B cell (primary cell): ENCODE data around the gene TTC34. TPM values are rescaled to one million over a fixed set of nuclear protein-coding genes. Genes with fewer than 3 reads are reported as not detected.

Experiments used
- ATAC-seq: fragments of 200-7000 bp; cut with Tn5 transposase; one replicate; pipeline ENCODE4 v1.10.0; 2021; ENCODE audit warnings: low read depth, mild to moderate bottlenecking, moderate number of reproducible peaks, moderate library complexity
- CTCF ChIA-PET: fragments of 350-600 bp; sonication (Branson Sonifier 250); formaldehyde crosslinking; loops from one replicate; lab custom pipeline; 2021; ENCODE audit warnings: antibody characterized with exemption, inconsistent platforms; lab: Charles Lee
- POLR2A ChIA-PET: fragments of 350-600 bp; sonication (Branson Sonifier 250); formaldehyde crosslinking; loops from one replicate; lab custom pipeline; 2021; ENCODE audit warnings: antibody characterized with exemption; lab: Charles Lee
- DNase-seq: peaks from one replicate; pipeline ENCODE4 v3.0.0; 2013
- H2AFZ ChIP-seq: 2 replicates; pipeline ENCODE4 v1.6.1; 2012; ENCODE audit warnings: mild to moderate bottlenecking, low read depth, low read length; ENCODE audit not compliant: insufficient read depth, poor library complexity, severe bottlenecking
- H3K27ac ChIP-seq, 2 donors: 1 replicate in 1 of 2; 2 replicates in 1 of 2; pipeline ENCODE4 v1.5.1; 2012 to 2013; ENCODE audit warnings: low read length in 2 of 2, mild to moderate bottlenecking in 2 of 2, moderate library complexity in 1 of 2
- H3K27me3 ChIP-seq, 4 experiments: fragments of 200-600 bp in 1 of 4; sonication (generic) in 1 of 4; replicated peaks in 1 of 4; 1 replicate in 2 of 4; 2 replicates in 2 of 4; pipeline versions ENCODE4 v1.6.1 to v1.7.0; 2013 to 2016; ENCODE audit warnings: low read length in 3 of 4, mild to moderate bottlenecking in 2 of 4, mixed read lengths in 1 of 4, moderate library complexity in 1 of 4; ENCODE audit not compliant: insufficient read depth in 4 of 4, control insufficient read depth in 3 of 4; ENCODE audit errors: control extremely low read depth in 1 of 4
- H3K36me3 ChIP-seq, 2 experiments: replicated peaks in 1 of 2; 1 replicate in 1 of 2; 2 replicates in 1 of 2; pipeline versions ENCODE4 v1.6.1 to v1.7.1; 2013; ENCODE audit warnings: low read length in 1 of 2; ENCODE audit not compliant: insufficient read depth in 2 of 2, control insufficient read depth in 1 of 2; ENCODE audit errors: control extremely low read depth in 1 of 2, extremely low read depth in 1 of 2
- H3K4me1 ChIP-seq, 2 donors: fragments of 200-600 bp in 1 of 2; sonication (generic) in 1 of 2; 1 replicate in 1 of 2; 2 replicates in 1 of 2; pipeline versions ENCODE4 v1.5.1 to v1.6.1; 2013 to 2017; ENCODE audit warnings: low read length in 2 of 2; ENCODE audit not compliant: control insufficient read depth in 2 of 2, insufficient read depth in 2 of 2
- H3K4me2 ChIP-seq: replicated peaks from 2 replicates; pipeline ENCODE3; 2012; ENCODE audit warnings: mild to moderate bottlenecking, low read depth, low read length; ENCODE audit not compliant: poor library complexity, severe bottlenecking
- H3K4me3 ChIP-seq, 5 experiments: fragments of 200-600 bp in 1 of 5; sonication (generic) in 1 of 5; 1 replicate in 3 of 5; 2 replicates in 2 of 5; pipeline versions ENCODE4 v1.5.1 to v1.7.0; 2011 to 2016; ENCODE audit warnings: low read length in 4 of 5, mild to moderate bottlenecking in 4 of 5, low read depth in 2 of 5, control low read depth in 1 of 5, moderate library complexity in 1 of 5; ENCODE audit not compliant: insufficient read depth in 1 of 5; ENCODE audit errors: control extremely low read depth in 1 of 5, extremely low read depth in 1 of 5
- H3K79me2 ChIP-seq: fragments of 200-600 bp; sonication (generic); one replicate; pipeline ENCODE4 v1.6.0; 2016; ENCODE audit warnings: low read length; ENCODE audit not compliant: control insufficient read depth, insufficient read depth
- H3K9ac ChIP-seq: fragments of 200-600 bp; sonication (generic); 2 replicates; pipeline ENCODE4 v1.6.1; 2017; ENCODE audit warnings: mild to moderate bottlenecking, low read length, moderate library complexity
- H3K9me3 ChIP-seq, 3 donors: one replicate each; pipeline versions ENCODE4 v1.6.1 to v1.7.1; 2013; ENCODE audit warnings: low read length in 2 of 3; ENCODE audit not compliant: control insufficient read depth in 2 of 3, insufficient read depth in 1 of 3; ENCODE audit errors: control extremely low read depth in 1 of 3
- H4K20me1 ChIP-seq: 2 replicates; pipeline ENCODE4 v1.6.0; 2012; ENCODE audit warnings: mild to moderate bottlenecking, low read length; ENCODE audit not compliant: insufficient read depth, control insufficient read depth, poor library complexity, severe bottlenecking
- H3K27ac Mint-ChIP-seq: one replicate; pipeline ENCODE4 v1.8.0; 2021; ENCODE audit warnings: mixed read lengths
- H3K27me3 Mint-ChIP-seq: one replicate; pipeline ENCODE4 v1.8.0; 2021; ENCODE audit warnings: mixed read lengths
- H3K4me1 Mint-ChIP-seq: one replicate; pipeline ENCODE4 v1.8.0; 2021; ENCODE audit warnings: mixed read lengths
- H3K4me3 Mint-ChIP-seq: one replicate; pipeline ENCODE4 v1.8.0; 2021; ENCODE audit warnings: mixed read lengths
- H3K9me3 Mint-ChIP-seq: one replicate; pipeline ENCODE4 v1.8.0; 2022; ENCODE audit warnings: mixed read lengths; ENCODE audit not compliant: insufficient read depth
- EZH2 ChIP-seq: IDR thresholded peaks from 2 replicates; pipeline ENCODE4 v1.6.1; 2012; ENCODE audit warnings: borderline replicate concordance, low read depth, mild to moderate bottlenecking, moderate library complexity, low read length; ENCODE audit not compliant: insufficient read depth, poor library complexity, severe bottlenecking
- WGBS: methylation state at CpG from one replicate; pipeline ENCODE4 v1.1.5; 2013; ENCODE audit warnings: missing lambda C conversion rate; ENCODE audit not compliant: insufficient coverage; 5-methylcytosine and 5-hydroxymethylcytosine counted together
- intact Hi-C: fragments of 100-400 bp; cut with micrococcal nuclease; formaldehyde crosslinking; loops from one replicate; pipeline ENCODE4 v1.10.0; 2022
- polyA plus RNA-seq: library from polyadenylated mRNA; depleted of rRNA; stranded (reverse); fragments of >200 nt; gene quantifications from 2 replicates; pipeline ENCODE4 v1.2.3, GENCODE V29; 2012
- total RNA-seq, 2 donors: library from RNA; stranded (reverse); fragments of 120-200 nt in 1 of 2; gene quantifications; 1 replicate in 1 of 2; 2 replicates in 1 of 2; pipeline versions ENCODE4 v1.2.3 to v1.2.4, GENCODE V29; 2013 to 2022
- TF ChIP-seq, protein P1 (sequence below): fragments of 200-600 bp; IDR thresholded peaks from one replicate; pipeline ENCODE4 v1.8.0; 2022; ENCODE audit warnings: antibody characterized with exemption, mild to moderate bottlenecking

The TTC34 gene
- total and polyA plus RNA-seq, 2 donors (not counting 1 experiment from before 2014, with no cell fraction given) = 2.1 to 8.1 TPM

DNA sequence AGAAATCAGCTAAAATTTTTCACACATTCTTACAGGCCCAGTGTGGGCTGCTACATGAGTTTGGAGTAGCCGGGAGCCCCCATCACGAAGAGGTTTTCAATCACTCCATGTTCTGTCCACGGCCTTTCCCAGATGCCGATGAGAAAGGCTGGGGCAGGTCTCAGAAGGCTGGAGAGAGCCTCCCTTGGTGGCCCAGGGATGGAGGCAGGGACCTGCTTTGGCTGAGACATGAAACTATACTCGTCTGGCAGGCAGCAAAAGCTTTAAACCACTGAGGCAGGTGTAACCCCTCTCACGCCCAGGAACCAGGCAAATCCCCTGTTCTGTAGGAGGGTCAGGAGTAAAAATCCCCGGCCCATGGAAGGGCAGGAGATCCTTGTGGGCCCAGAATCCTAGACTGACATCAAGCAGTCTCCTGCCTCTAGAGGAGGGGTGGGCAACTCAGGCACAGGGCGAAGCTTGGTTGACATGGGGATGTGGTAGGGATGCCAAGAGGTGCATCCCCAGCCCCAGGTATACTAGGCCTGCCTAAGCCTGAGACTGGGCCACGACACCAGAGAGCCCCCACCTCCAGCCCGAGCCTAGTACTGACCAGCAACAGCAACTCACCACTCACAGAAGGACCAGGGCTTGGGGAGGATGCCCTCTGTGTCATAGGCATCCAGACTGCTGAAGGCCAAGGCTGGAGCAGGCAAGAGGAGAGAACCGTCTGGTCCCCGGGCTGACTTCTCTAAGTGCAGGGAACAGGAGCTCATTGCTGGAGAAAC, 177.7 kb downstream of the TTC34 start:
- peaks cover 3% of the 10 kb centered on the region for H3K4me1 Mint-ChIP-seq

DNA sequence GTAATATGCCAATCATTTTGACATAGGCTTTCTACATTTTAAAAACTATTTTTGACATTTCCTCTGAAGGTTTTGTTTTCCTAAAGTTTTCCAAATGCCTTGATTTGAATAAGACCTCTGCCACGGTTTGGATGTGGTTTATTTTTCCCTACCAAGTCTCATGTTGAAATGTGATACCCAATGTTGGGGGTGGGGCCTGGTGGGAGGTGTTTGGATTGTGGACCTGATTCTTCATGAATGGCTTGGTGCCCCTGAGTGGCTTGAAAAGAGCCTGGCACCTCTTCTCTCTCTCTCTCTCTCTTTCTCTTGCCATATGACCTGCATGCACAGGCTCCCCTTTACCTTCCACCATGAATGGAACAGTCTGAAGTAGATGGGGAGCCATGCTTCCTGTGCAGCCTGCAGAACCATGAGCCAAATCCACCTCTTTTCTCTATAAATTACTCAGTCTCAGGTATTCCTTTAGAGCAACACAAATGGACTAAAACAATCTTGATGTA, 183.5 kb downstream of the TTC34 start:
- Histone ChIP-seq H3K27me3 (peaks cover 0 to 13% (median 4%) of the 10 kb centered on the region in 4 experiments), H3K36me3 (no peaks in the 10 kb centered on the region), H3K4me3 (no peak overlapping the region), H3K79me2 (no peaks in the 10 kb centered on the region), H2AFZ (no peak overlapping the region), H4K20me1 (no peaks in the 10 kb centered on the region), H3K9ac (no peak overlapping the region), H3K4me1 (no peaks in the 10 kb centered on the region), H3K9me3 (peaks cover 6 to 35% (median 17%) of the 10 kb centered on the region in 3 donors), H3K27ac (no peak overlapping the region), H3K4me2 (no peak overlapping the region)
- POLR2A ChIA-PET = no interaction called here
- no peak overlapping the region for H3K27ac Mint-ChIP-seq
- ATAC-seq (no peak), DNase-seq (no peak)
- peaks cover 17% of the 10 kb centered on the region for H3K9me3 Mint-ChIP-seq
- no peaks in the 10 kb centered on the region for H3K4me1 Mint-ChIP-seq
- 0% methylated on average over 1 of the region's 1 CpG for WGBS
- peaks cover 40% of the 10 kb centered on the region for H3K27me3 Mint-ChIP-seq
- TF ChIP-seq, protein P1, sequence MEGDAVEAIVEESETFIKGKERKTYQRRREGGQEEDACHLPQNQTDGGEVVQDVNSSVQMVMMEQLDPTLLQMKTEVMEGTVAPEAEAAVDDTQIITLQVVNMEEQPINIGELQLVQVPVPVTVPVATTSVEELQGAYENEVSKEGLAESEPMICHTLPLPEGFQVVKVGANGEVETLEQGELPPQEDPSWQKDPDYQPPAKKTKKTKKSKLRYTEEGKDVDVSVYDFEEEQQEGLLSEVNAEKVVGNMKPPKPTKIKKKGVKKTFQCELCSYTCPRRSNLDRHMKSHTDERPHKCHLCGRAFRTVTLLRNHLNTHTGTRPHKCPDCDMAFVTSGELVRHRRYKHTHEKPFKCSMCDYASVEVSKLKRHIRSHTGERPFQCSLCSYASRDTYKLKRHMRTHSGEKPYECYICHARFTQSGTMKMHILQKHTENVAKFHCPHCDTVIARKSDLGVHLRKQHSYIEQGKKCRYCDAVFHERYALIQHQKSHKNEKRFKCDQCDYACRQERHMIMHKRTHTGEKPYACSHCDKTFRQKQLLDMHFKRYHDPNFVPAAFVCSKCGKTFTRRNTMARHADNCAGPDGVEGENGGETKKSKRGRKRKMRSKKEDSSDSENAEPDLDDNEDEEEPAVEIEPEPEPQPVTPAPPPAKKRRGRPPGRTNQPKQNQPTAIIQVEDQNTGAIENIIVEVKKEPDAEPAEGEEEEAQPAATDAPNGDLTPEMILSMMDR = no peak
- TF ChIP-seq EZH2 = no peak
- intact Hi-C loops = no loop called here
- CTCF ChIA-PET = no interaction called here
- H3K4me3 Mint-ChIP-seq = no peak overlapping the region

More for the DNA sequence above, 177.7 kb downstream of the TTC34 start:
- no peak for TF ChIP-seq EZH2
- TF ChIP-seq, protein P1 = no peak
- CTCF ChIA-PET = no interaction called here
- Histone ChIP-seq H3K27ac (no peak overlapping the region), H3K79me2 (no peaks in the 10 kb centered on the region), H3K9ac (no peak overlapping the region), H3K27me3 (peaks cover 0 to 35% (median 22%) of the 10 kb centered on the region in 4 experiments), H4K20me1 (no peaks in the 10 kb centered on the region), H3K4me2 (no peak overlapping the region), H3K4me3 (no peak overlapping the region), H3K9me3 (peaks cover 2 to 25% (median 8%) of the 10 kb centered on the region in 3 donors), H3K4me1 (peaks cover 9 to 11% of the 10 kb centered on the region in 2 donors), H3K36me3 (no peaks in the 10 kb centered on the region), H2AFZ (no peak overlapping the region)
- DNase-seq (no peak), ATAC-seq (no peak)
- Mint-ChIP-seq H3K9me3 (peaks cover 5% of the 10 kb centered on the region), H3K27ac (no peak overlapping the region), H3K4me3 (no peak overlapping the region), H3K27me3 (peaks cover 48% of the 10 kb centered on the region)
- WGBS = 81% methylated on average over 10 of the region's 12 CpGs
- POLR2A ChIA-PET = no interaction called here
- intact Hi-C loops = no loop called here
